H9 (cell line): Measurements from ENCODE around the gene AP4M1. TPM values are rescaled to one million over a fixed set of nuclear protein-coding genes. Genes with fewer than 3 reads are reported as not detected.
A peak's percentile ranks its signal among the peaks of the same experiment; 100 is the strongest.

ENCODE experiments used
- DNase-seq: peaks from one replicate; pipeline ENCODE4 v3.0.0-alpha.2; 2017
- H2AFZ ChIP-seq: one replicate; pipeline ENCODE4 v1.6.1; 2013; ENCODE audit warnings: mild to moderate bottlenecking, low read length, control low read depth, moderate library complexity
- H2AK5ac ChIP-seq: 2 replicates; pipeline ENCODE4 v1.6.1; 2013; ENCODE audit warnings: low read length, control low read depth, mixed read lengths; ENCODE audit not compliant: insufficient read length
- H2BK120ac ChIP-seq: one replicate; pipeline ENCODE4 v1.6.1; 2013; ENCODE audit warnings: low read depth, mild to moderate bottlenecking, low read length, control low read depth, inconsistent platforms; ENCODE audit not compliant: poor library complexity, severe bottlenecking
- H2BK12ac ChIP-seq: 2 replicates; pipeline ENCODE4 v1.6.1; 2013; ENCODE audit warnings: low read length, control low read depth, mixed read lengths, low read depth; ENCODE audit not compliant: insufficient read length
- H2BK15ac ChIP-seq: 2 replicates; pipeline ENCODE4 v1.6.1; 2013; ENCODE audit warnings: low read depth, low read length, control low read depth
- H2BK20ac ChIP-seq: one replicate; pipeline ENCODE4 v1.6.1; 2013; ENCODE audit warnings: low read depth, mild to moderate bottlenecking, low read length, control low read depth, inconsistent platforms; ENCODE audit not compliant: poor library complexity, severe bottlenecking
- H2BK5ac ChIP-seq: 2 replicates; pipeline ENCODE4 v1.6.1; 2013; ENCODE audit warnings: low read length, control low read depth, mixed read lengths; ENCODE audit not compliant: insufficient read length
- H3K14ac ChIP-seq: 2 replicates; pipeline ENCODE4 v1.6.1; 2013; ENCODE audit warnings: low read length, control low read depth; ENCODE audit not compliant: insufficient read depth
- H3K18ac ChIP-seq: 2 replicates; pipeline ENCODE4 v1.6.1; 2013; ENCODE audit warnings: low read depth, mild to moderate bottlenecking, mixed read lengths, low read length, control low read depth; ENCODE audit not compliant: insufficient read length
- H3K23ac ChIP-seq: 2 replicates; pipeline ENCODE4 v1.6.1; 2013; ENCODE audit warnings: low read length, control low read depth, mixed read lengths, low read depth; ENCODE audit not compliant: insufficient read length
- H3K23me2 ChIP-seq: 2 replicates; pipeline ENCODE4 v1.6.1; 2013; ENCODE audit warnings: low read depth, mild to moderate bottlenecking, mixed read lengths, low read length, control low read depth; ENCODE audit not compliant: insufficient read length, poor library complexity, severe bottlenecking
- H3K27ac ChIP-seq: 2 replicates; pipeline ENCODE4 v1.5.1; 2013; ENCODE audit warnings: low read length, control low read depth, mixed read lengths, low read depth; ENCODE audit not compliant: insufficient read length
- H3K27me3 ChIP-seq: 2 replicates; pipeline ENCODE4 v1.6.1; 2013; ENCODE audit warnings: low read length, control low read depth, inconsistent platforms; ENCODE audit not compliant: insufficient read depth
- H3K4ac ChIP-seq: 2 replicates; pipeline ENCODE4 v1.6.1; 2013; ENCODE audit warnings: low read depth, mild to moderate bottlenecking, control low read depth, inconsistent platforms, low read length, moderate library complexity
- H3K4me1 ChIP-seq: 2 replicates; pipeline ENCODE4 v1.6.1; 2013; ENCODE audit warnings: low read length, control low read depth, inconsistent platforms; ENCODE audit not compliant: insufficient read depth
- H3K4me2 ChIP-seq: 2 replicates; pipeline ENCODE4 v1.6.1; 2013; ENCODE audit warnings: low read length, control low read depth, mixed read lengths; ENCODE audit not compliant: insufficient read length, insufficient read depth
- H3K56ac ChIP-seq: 2 replicates; pipeline ENCODE4 v1.6.1; 2013; ENCODE audit warnings: low read depth, mild to moderate bottlenecking, mixed read lengths, low read length, control low read depth; ENCODE audit not compliant: insufficient read length
- H3K79me1 ChIP-seq: 2 replicates; pipeline ENCODE4 v1.6.1; 2013; ENCODE audit warnings: low read depth, mild to moderate bottlenecking, moderate library complexity, low read length, control low read depth, inconsistent platforms; ENCODE audit not compliant: insufficient read depth, poor library complexity, severe bottlenecking
- H3K79me2 ChIP-seq: 2 replicates; pipeline ENCODE4 v1.6.1; 2013; ENCODE audit warnings: low read length, control low read depth, inconsistent platforms; ENCODE audit not compliant: insufficient read depth
- H3K9ac ChIP-seq: 2 replicates; pipeline ENCODE4 v1.6.1; 2013; ENCODE audit warnings: low read length, control low read depth, mixed read lengths; ENCODE audit not compliant: insufficient read length; ENCODE audit errors: extremely low read depth
- H3K9me3 ChIP-seq: one replicate; pipeline ENCODE4 v1.6.1; 2013; ENCODE audit warnings: low read depth, low read length, inconsistent platforms; ENCODE audit not compliant: control insufficient read depth
- H3T11ph ChIP-seq: one replicate; pipeline ENCODE4 v1.6.1; 2013; ENCODE audit warnings: mild to moderate bottlenecking, low read length, control low read depth, inconsistent platforms
- H4K20me1 ChIP-seq: one replicate; pipeline ENCODE4 v1.6.1; 2013; ENCODE audit not compliant: control insufficient read depth, insufficient read length, insufficient read depth
- H4K5ac ChIP-seq: 2 replicates; pipeline ENCODE4 v1.6.1; 2013; ENCODE audit warnings: low read depth, mild to moderate bottlenecking, mixed read lengths, low read length, control low read depth; ENCODE audit not compliant: insufficient read length
- H4K8ac ChIP-seq: replicated peaks from 2 replicates; pipeline ENCODE4 v1.6.1; 2013; ENCODE audit warnings: low read length, control low read depth, mixed read lengths, low read depth; ENCODE audit not compliant: insufficient read length
- H4K91ac ChIP-seq: 2 replicates; pipeline ENCODE4 v1.6.1; 2013; ENCODE audit warnings: low read depth, mild to moderate bottlenecking, moderate library complexity, mixed read lengths, low read length, control low read depth; ENCODE audit not compliant: insufficient read length
- H3K27ac Mint-ChIP-seq, 3 experiments: 2 replicates in 2 of 3; 3 replicates in 1 of 3; pipeline ENCODE4 v1.8.0; 2020 to 2021; ENCODE audit warnings: mixed read lengths in 3 of 3, mild to moderate bottlenecking in 1 of 3, moderate library complexity in 1 of 3
- H3K27me3 Mint-ChIP-seq: 2 replicates; pipeline ENCODE4 v1.8.0; 2021; ENCODE audit warnings: low read depth, mild to moderate bottlenecking, moderate library complexity, mixed read lengths
- H3K36me3 Mint-ChIP-seq, 3 experiments: 2 replicates in 2 of 3; 3 replicates in 1 of 3; pipeline ENCODE4 v1.8.0; 2020 to 2021; ENCODE audit warnings: low read depth in 3 of 3, mixed read lengths in 3 of 3; ENCODE audit not compliant: insufficient read depth in 1 of 3
- H3K4me1 Mint-ChIP-seq, 2 experiments: 2 replicates each; pipeline ENCODE4 v1.8.0; 2020; ENCODE audit warnings: mixed read lengths in 2 of 2
- H3K4me3 Mint-ChIP-seq, 2 experiments: 2 replicates in 1 of 2; 3 replicates in 1 of 2; pipeline ENCODE4 v1.8.0; 2020 to 2021; ENCODE audit warnings: mild to moderate bottlenecking in 2 of 2, mixed read lengths in 2 of 2, moderate library complexity in 1 of 2
- H3K9me3 Mint-ChIP-seq, 2 experiments: 2 replicates in 1 of 2; 3 replicates in 1 of 2; pipeline ENCODE4 v1.8.0; 2020; ENCODE audit warnings: mild to moderate bottlenecking in 2 of 2, mixed read lengths in 2 of 2, moderate library complexity in 1 of 2
- WGBS: extraction: QIAGEN DNeasy Blood & Tissue Kit; methylation state at CpG from one replicate; pipeline ENCODE4 v1.1.7; 2013; ENCODE audit warnings: missing lambda C conversion rate, low lambda C conversion rate, mixed read lengths; ENCODE audit not compliant: insufficient read length; ENCODE audit errors: extremely low coverage; 5-methylcytosine and 5-hydroxymethylcytosine counted together
- total RNA-seq: library from RNA; stranded (reverse); gene quantifications from 2 replicates; pipeline ENCODE4 v1.2.1, GENCODE V29; 2021
- TF ChIP-seq, protein P1 (sequence below): fragments of 200-600 bp; sonication (generic); conservative IDR thresholded peaks from 3 replicates; pipeline ENCODE4 v1.8.0; 2021; ENCODE audit warnings: antibody characterized with exemption, mild to moderate bottlenecking

Gene AP4M1
- total RNA-seq, 1 experiment from 2014 or later, result 18.8 TPM

GRCh38 chr7:100085515-100085914, 15.9 kb upstream of the AP4M1 start:
- no peak for DNase-seq
- Histone ChIP-seq H2AFZ (no peak overlapping the region), H3K23me2 (peaks cover 9% of the 10 kb centered on the region), H4K8ac (no peak overlapping the region), H3K27me3 (no peaks in the 10 kb centered on the region), H2BK120ac (no peak overlapping the region), H2BK20ac (no peak overlapping the region), H2AK5ac (no peak overlapping the region), H4K20me1 (no peaks in the 10 kb centered on the region), H3K23ac (no peak overlapping the region), H3K56ac (no peak overlapping the region), H4K91ac (no peak overlapping the region), H3K4me1 (no peaks in the 10 kb centered on the region), H2BK5ac (no peak overlapping the region), H3K27ac (no peak overlapping the region), H3T11ph (no peak overlapping the region), H3K79me2 (peaks cover 8% of the 10 kb centered on the region; the same call in 1 of the 2 replicates), H3K9me3 (no peaks in the 10 kb centered on the region), H2BK15ac (no peak overlapping the region), H3K14ac (no peak overlapping the region), H3K9ac (no peak overlapping the region), H3K18ac (no peak overlapping the region), H3K79me1 (no peaks in the 10 kb centered on the region), H4K5ac (no peak overlapping the region), H2BK12ac (no peak overlapping the region), H3K4ac (no peak overlapping the region), H3K4me2 (no peak overlapping the region)
- Mint-ChIP-seq H3K36me3 (peaks cover 13 to 15% (median 14%) of the 10 kb centered on the region in 3 experiments), H3K4me3 (no peak overlapping the region), H3K9me3 (peaks cover 0 to 3% of the 10 kb centered on the region in 2 experiments; a peak in 4 of 5 replicates), H3K27me3 (peaks cover 3% of the 10 kb centered on the region), H3K27ac (peak overlapping the region in 1 of 3 experiments; percentile 22; a peak in 1 of 7 replicates), H3K4me1 (peaks cover 17 to 28% of the 10 kb centered on the region in 2 experiments)
- TF ChIP-seq, protein P1, sequence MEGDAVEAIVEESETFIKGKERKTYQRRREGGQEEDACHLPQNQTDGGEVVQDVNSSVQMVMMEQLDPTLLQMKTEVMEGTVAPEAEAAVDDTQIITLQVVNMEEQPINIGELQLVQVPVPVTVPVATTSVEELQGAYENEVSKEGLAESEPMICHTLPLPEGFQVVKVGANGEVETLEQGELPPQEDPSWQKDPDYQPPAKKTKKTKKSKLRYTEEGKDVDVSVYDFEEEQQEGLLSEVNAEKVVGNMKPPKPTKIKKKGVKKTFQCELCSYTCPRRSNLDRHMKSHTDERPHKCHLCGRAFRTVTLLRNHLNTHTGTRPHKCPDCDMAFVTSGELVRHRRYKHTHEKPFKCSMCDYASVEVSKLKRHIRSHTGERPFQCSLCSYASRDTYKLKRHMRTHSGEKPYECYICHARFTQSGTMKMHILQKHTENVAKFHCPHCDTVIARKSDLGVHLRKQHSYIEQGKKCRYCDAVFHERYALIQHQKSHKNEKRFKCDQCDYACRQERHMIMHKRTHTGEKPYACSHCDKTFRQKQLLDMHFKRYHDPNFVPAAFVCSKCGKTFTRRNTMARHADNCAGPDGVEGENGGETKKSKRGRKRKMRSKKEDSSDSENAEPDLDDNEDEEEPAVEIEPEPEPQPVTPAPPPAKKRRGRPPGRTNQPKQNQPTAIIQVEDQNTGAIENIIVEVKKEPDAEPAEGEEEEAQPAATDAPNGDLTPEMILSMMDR, result no peak
- no CpG with 5 or more reads among the region's 3 CpGs for WGBS
